Gastrocnemius medialis (tissue), 4 donors: Measurements from ENCODE around the gene GCC2.

ENCODE experiments used
- POLR2A ChIP-seq, 2 donors: fragments of 450-650 bp; IDR thresholded peaks; one replicate each; pipeline ENCODE4 v1.6.1; 2017; ENCODE audit warnings: antibody characterized with exemption in 2 of 2, mild to moderate bottlenecking in 2 of 2, moderate library complexity in 2 of 2
- TF ChIP-seq, protein P1 (sequence below), 5 experiments: fragments of 450-650 bp in 3 of 5; fragments of 200-600 bp in 2 of 5; sonication (generic) in 2 of 5; IDR thresholded peaks in 4 of 5; conservative IDR thresholded peaks in 1 of 5; 1 replicate in 4 of 5; 2 replicates in 1 of 5; pipeline ENCODE4 v1.5.1; 2016 to 2019; ENCODE audit warnings: antibody characterized with exemption in 5 of 5, mild to moderate bottlenecking in 3 of 5, moderate library complexity in 3 of 5

DNA sequence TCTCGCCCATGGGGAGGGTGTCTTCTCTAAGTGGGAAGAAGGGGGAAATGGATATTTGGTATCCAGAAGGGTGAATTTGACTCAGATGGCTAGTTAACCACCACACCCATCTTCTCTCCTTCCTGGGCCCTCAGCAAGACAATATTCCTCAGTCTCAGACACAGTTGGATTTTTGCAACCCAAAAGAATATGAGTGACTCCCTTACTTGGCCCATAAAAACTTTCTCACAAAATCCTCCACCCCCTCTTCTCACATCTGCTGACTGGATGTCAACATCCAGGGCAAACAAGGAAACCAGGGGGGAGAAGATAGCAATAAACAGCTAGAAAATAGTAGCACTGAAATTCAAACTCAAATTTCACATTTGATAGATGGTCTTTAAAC lies 35.3 kb upstream of the GCC2 start:
- TF ChIP-seq, protein P1, sequence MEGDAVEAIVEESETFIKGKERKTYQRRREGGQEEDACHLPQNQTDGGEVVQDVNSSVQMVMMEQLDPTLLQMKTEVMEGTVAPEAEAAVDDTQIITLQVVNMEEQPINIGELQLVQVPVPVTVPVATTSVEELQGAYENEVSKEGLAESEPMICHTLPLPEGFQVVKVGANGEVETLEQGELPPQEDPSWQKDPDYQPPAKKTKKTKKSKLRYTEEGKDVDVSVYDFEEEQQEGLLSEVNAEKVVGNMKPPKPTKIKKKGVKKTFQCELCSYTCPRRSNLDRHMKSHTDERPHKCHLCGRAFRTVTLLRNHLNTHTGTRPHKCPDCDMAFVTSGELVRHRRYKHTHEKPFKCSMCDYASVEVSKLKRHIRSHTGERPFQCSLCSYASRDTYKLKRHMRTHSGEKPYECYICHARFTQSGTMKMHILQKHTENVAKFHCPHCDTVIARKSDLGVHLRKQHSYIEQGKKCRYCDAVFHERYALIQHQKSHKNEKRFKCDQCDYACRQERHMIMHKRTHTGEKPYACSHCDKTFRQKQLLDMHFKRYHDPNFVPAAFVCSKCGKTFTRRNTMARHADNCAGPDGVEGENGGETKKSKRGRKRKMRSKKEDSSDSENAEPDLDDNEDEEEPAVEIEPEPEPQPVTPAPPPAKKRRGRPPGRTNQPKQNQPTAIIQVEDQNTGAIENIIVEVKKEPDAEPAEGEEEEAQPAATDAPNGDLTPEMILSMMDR (IDR thresholded peaks at IDR 0.05 in 4 of 5, conservative IDR thresholded peaks at IDR 0.05 in 1 of 5): no peak
- no peak for TF ChIP-seq POLR2A (IDR thresholded peaks at IDR 0.05)
